H9 (cell line): ENCODE data around the gene RAPSN. TPM values are rescaled to one million over a fixed set of nuclear protein-coding genes. Genes with fewer than 3 reads are reported as not detected.
A peak's percentile ranks its signal among the peaks of the same experiment; 100 is the strongest.

ENCODE experiments used
- DNase-seq: peaks from one replicate; pipeline ENCODE4 v3.0.0-alpha.2; 2017
- H2AFZ ChIP-seq: one replicate; pipeline ENCODE4 v1.6.1; 2013; ENCODE audit warnings: mild to moderate bottlenecking, low read length, control low read depth, moderate library complexity
- H2AK5ac ChIP-seq: 2 replicates; pipeline ENCODE4 v1.6.1; 2013; ENCODE audit warnings: low read length, control low read depth, mixed read lengths; ENCODE audit not compliant: insufficient read length
- H2BK120ac ChIP-seq: one replicate; pipeline ENCODE4 v1.6.1; 2013; ENCODE audit warnings: low read depth, mild to moderate bottlenecking, low read length, control low read depth, inconsistent platforms; ENCODE audit not compliant: poor library complexity, severe bottlenecking
- H2BK12ac ChIP-seq: 2 replicates; pipeline ENCODE4 v1.6.1; 2013; ENCODE audit warnings: low read length, control low read depth, mixed read lengths, low read depth; ENCODE audit not compliant: insufficient read length
- H2BK15ac ChIP-seq: 2 replicates; pipeline ENCODE4 v1.6.1; 2013; ENCODE audit warnings: low read depth, low read length, control low read depth
- H2BK20ac ChIP-seq: one replicate; pipeline ENCODE4 v1.6.1; 2013; ENCODE audit warnings: low read depth, mild to moderate bottlenecking, low read length, control low read depth, inconsistent platforms; ENCODE audit not compliant: poor library complexity, severe bottlenecking
- H2BK5ac ChIP-seq: 2 replicates; pipeline ENCODE4 v1.6.1; 2013; ENCODE audit warnings: low read length, control low read depth, mixed read lengths; ENCODE audit not compliant: insufficient read length
- H3K14ac ChIP-seq: 2 replicates; pipeline ENCODE4 v1.6.1; 2013; ENCODE audit warnings: low read length, control low read depth; ENCODE audit not compliant: insufficient read depth
- H3K18ac ChIP-seq: 2 replicates; pipeline ENCODE4 v1.6.1; 2013; ENCODE audit warnings: low read depth, mild to moderate bottlenecking, mixed read lengths, low read length, control low read depth; ENCODE audit not compliant: insufficient read length
- H3K23ac ChIP-seq: 2 replicates; pipeline ENCODE4 v1.6.1; 2013; ENCODE audit warnings: low read length, control low read depth, mixed read lengths, low read depth; ENCODE audit not compliant: insufficient read length
- H3K23me2 ChIP-seq: 2 replicates; pipeline ENCODE4 v1.6.1; 2013; ENCODE audit warnings: low read depth, mild to moderate bottlenecking, mixed read lengths, low read length, control low read depth; ENCODE audit not compliant: insufficient read length, poor library complexity, severe bottlenecking
- H3K27ac ChIP-seq: 2 replicates; pipeline ENCODE4 v1.5.1; 2013; ENCODE audit warnings: low read length, control low read depth, mixed read lengths, low read depth; ENCODE audit not compliant: insufficient read length
- H3K27me3 ChIP-seq: 2 replicates; pipeline ENCODE4 v1.6.1; 2013; ENCODE audit warnings: low read length, control low read depth, inconsistent platforms; ENCODE audit not compliant: insufficient read depth
- H3K4ac ChIP-seq: 2 replicates; pipeline ENCODE4 v1.6.1; 2013; ENCODE audit warnings: low read depth, mild to moderate bottlenecking, control low read depth, inconsistent platforms, low read length, moderate library complexity
- H3K4me1 ChIP-seq: 2 replicates; pipeline ENCODE4 v1.6.1; 2013; ENCODE audit warnings: low read length, control low read depth, inconsistent platforms; ENCODE audit not compliant: insufficient read depth
- H3K4me2 ChIP-seq: 2 replicates; pipeline ENCODE4 v1.6.1; 2013; ENCODE audit warnings: low read length, control low read depth, mixed read lengths; ENCODE audit not compliant: insufficient read length, insufficient read depth
- H3K56ac ChIP-seq: 2 replicates; pipeline ENCODE4 v1.6.1; 2013; ENCODE audit warnings: low read depth, mild to moderate bottlenecking, mixed read lengths, low read length, control low read depth; ENCODE audit not compliant: insufficient read length
- H3K79me1 ChIP-seq: 2 replicates; pipeline ENCODE4 v1.6.1; 2013; ENCODE audit warnings: low read depth, mild to moderate bottlenecking, moderate library complexity, low read length, control low read depth, inconsistent platforms; ENCODE audit not compliant: insufficient read depth, poor library complexity, severe bottlenecking
- H3K79me2 ChIP-seq: 2 replicates; pipeline ENCODE4 v1.6.1; 2013; ENCODE audit warnings: low read length, control low read depth, inconsistent platforms; ENCODE audit not compliant: insufficient read depth
- H3K9ac ChIP-seq: 2 replicates; pipeline ENCODE4 v1.6.1; 2013; ENCODE audit warnings: low read length, control low read depth, mixed read lengths; ENCODE audit not compliant: insufficient read length; ENCODE audit errors: extremely low read depth
- H3K9me3 ChIP-seq: one replicate; pipeline ENCODE4 v1.6.1; 2013; ENCODE audit warnings: low read depth, low read length, inconsistent platforms; ENCODE audit not compliant: control insufficient read depth
- H3T11ph ChIP-seq: one replicate; pipeline ENCODE4 v1.6.1; 2013; ENCODE audit warnings: mild to moderate bottlenecking, low read length, control low read depth, inconsistent platforms
- H4K20me1 ChIP-seq: one replicate; pipeline ENCODE4 v1.6.1; 2013; ENCODE audit not compliant: control insufficient read depth, insufficient read length, insufficient read depth
- H4K5ac ChIP-seq: 2 replicates; pipeline ENCODE4 v1.6.1; 2013; ENCODE audit warnings: low read depth, mild to moderate bottlenecking, mixed read lengths, low read length, control low read depth; ENCODE audit not compliant: insufficient read length
- H4K8ac ChIP-seq: replicated peaks from 2 replicates; pipeline ENCODE4 v1.6.1; 2013; ENCODE audit warnings: low read length, control low read depth, mixed read lengths, low read depth; ENCODE audit not compliant: insufficient read length
- H4K91ac ChIP-seq: 2 replicates; pipeline ENCODE4 v1.6.1; 2013; ENCODE audit warnings: low read depth, mild to moderate bottlenecking, moderate library complexity, mixed read lengths, low read length, control low read depth; ENCODE audit not compliant: insufficient read length
- H3K27ac Mint-ChIP-seq, 3 experiments: 2 replicates in 2 of 3; 3 replicates in 1 of 3; pipeline ENCODE4 v1.8.0; 2020 to 2021; ENCODE audit warnings: mixed read lengths in 3 of 3, mild to moderate bottlenecking in 1 of 3, moderate library complexity in 1 of 3
- H3K27me3 Mint-ChIP-seq: 2 replicates; pipeline ENCODE4 v1.8.0; 2021; ENCODE audit warnings: low read depth, mild to moderate bottlenecking, moderate library complexity, mixed read lengths
- H3K36me3 Mint-ChIP-seq, 3 experiments: 2 replicates in 2 of 3; 3 replicates in 1 of 3; pipeline ENCODE4 v1.8.0; 2020 to 2021; ENCODE audit warnings: low read depth in 3 of 3, mixed read lengths in 3 of 3; ENCODE audit not compliant: insufficient read depth in 1 of 3
- H3K4me1 Mint-ChIP-seq, 2 experiments: 2 replicates each; pipeline ENCODE4 v1.8.0; 2020; ENCODE audit warnings: mixed read lengths in 2 of 2
- H3K4me3 Mint-ChIP-seq, 2 experiments: 2 replicates in 1 of 2; 3 replicates in 1 of 2; pipeline ENCODE4 v1.8.0; 2020 to 2021; ENCODE audit warnings: mild to moderate bottlenecking in 2 of 2, mixed read lengths in 2 of 2, moderate library complexity in 1 of 2
- H3K9me3 Mint-ChIP-seq, 2 experiments: 2 replicates in 1 of 2; 3 replicates in 1 of 2; pipeline ENCODE4 v1.8.0; 2020; ENCODE audit warnings: mild to moderate bottlenecking in 2 of 2, mixed read lengths in 2 of 2, moderate library complexity in 1 of 2
- WGBS: extraction: QIAGEN DNeasy Blood & Tissue Kit; methylation state at CpG from one replicate; pipeline ENCODE4 v1.1.7; 2013; ENCODE audit warnings: missing lambda C conversion rate, low lambda C conversion rate, mixed read lengths; ENCODE audit not compliant: insufficient read length; ENCODE audit errors: extremely low coverage; 5-methylcytosine and 5-hydroxymethylcytosine counted together
- total RNA-seq: library from RNA; stranded (reverse); gene quantifications from 2 replicates; pipeline ENCODE4 v1.2.1, GENCODE V29; 2021
- TF ChIP-seq, protein P1 (sequence below): fragments of 200-600 bp; sonication (generic); conservative IDR thresholded peaks from 3 replicates; pipeline ENCODE4 v1.8.0; 2021; ENCODE audit warnings: antibody characterized with exemption, mild to moderate bottlenecking

Gene RAPSN
- total RNA-seq, 1 experiment from 2014 or later: 0.48 TPM

DNA sequence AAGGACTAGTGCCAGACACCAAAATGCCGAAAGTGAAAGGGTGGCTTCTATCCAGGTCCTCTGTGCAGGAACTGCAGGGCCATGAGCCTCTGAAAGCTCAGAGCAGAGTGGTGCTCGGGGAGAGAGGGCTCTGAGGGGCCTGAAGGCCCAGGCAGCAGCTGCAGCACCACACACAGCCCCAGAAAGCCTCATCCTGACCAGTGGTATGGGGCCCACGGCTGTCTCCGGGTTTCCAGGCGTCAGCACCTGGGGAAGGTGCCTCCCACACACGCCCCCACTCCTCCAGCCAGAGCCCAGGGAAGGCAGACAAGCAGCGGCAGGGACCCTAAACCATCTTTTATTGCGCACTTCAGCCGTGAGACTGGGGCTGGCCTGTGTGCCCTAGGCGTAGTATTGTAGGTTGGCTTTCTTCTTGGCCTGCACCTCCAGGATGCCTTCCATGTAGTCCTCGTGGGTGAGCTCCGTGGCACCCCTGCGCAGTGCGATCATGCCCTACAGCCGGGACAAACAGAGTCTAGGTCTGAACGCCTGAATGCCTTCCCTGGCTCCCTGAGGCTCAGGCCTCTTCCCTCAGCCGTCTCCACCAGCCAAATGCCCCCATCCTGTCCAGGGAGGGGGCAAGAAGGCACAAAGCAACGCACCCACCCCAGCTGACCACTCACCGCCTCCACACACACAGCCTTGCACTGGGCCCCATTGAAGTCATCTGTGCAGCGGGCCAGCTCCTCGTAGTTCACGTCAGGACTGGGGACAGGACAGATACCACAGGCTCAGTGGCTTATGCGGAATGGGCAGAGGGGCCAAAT is 30.3 kb downstream of the RAPSN start:
- H2BK15ac ChIP-seq: no peak overlapping the region
- H3K18ac ChIP-seq: no peak overlapping the region
- Mint-ChIP-seq H3K9me3 (no peaks in the 10 kb centered on the region), H3K4me1 (peaks cover 2 to 5% of the 10 kb centered on the region in 2 experiments; a peak in 2 of 4 replicates), H3K4me3 (no peak overlapping the region; a peak in 1 of 5 replicates), H3K27me3 (no peaks in the 10 kb centered on the region), H3K36me3 (peaks cover 35 to 75% (median 67%) of the 10 kb centered on the region in 3 experiments), H3K27ac (peak overlapping the region in 1 of 3 experiments; percentile 22; a peak in 3 of 7 replicates)
- H4K5ac ChIP-seq: no peak overlapping the region
- H2BK5ac ChIP-seq: no peak overlapping the region
- H3K27me3 ChIP-seq: no peaks in the 10 kb centered on the region
- no peak overlapping the region for H3T11ph ChIP-seq
- H2BK120ac ChIP-seq: no peak overlapping the region
- H4K8ac ChIP-seq: no peak overlapping the region
- no peaks in the 10 kb centered on the region for H3K79me2 ChIP-seq
- no peak overlapping the region for H4K91ac ChIP-seq
- H3K27ac ChIP-seq: no peak overlapping the region
- peaks cover 3% of the 10 kb centered on the region for H4K20me1 ChIP-seq
- H3K14ac ChIP-seq: no peak overlapping the region
- no peak for DNase-seq
- H3K23ac ChIP-seq: no peak overlapping the region
- H3K4me2 ChIP-seq: no peak overlapping the region
- no peaks in the 10 kb centered on the region for H3K9me3 ChIP-seq
- no peak overlapping the region for H3K56ac ChIP-seq
- no peak overlapping the region for H2BK12ac ChIP-seq
- TF ChIP-seq, protein P1, sequence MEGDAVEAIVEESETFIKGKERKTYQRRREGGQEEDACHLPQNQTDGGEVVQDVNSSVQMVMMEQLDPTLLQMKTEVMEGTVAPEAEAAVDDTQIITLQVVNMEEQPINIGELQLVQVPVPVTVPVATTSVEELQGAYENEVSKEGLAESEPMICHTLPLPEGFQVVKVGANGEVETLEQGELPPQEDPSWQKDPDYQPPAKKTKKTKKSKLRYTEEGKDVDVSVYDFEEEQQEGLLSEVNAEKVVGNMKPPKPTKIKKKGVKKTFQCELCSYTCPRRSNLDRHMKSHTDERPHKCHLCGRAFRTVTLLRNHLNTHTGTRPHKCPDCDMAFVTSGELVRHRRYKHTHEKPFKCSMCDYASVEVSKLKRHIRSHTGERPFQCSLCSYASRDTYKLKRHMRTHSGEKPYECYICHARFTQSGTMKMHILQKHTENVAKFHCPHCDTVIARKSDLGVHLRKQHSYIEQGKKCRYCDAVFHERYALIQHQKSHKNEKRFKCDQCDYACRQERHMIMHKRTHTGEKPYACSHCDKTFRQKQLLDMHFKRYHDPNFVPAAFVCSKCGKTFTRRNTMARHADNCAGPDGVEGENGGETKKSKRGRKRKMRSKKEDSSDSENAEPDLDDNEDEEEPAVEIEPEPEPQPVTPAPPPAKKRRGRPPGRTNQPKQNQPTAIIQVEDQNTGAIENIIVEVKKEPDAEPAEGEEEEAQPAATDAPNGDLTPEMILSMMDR: no peak
- no peak overlapping the region for H3K4ac ChIP-seq
- H3K9ac ChIP-seq: no peak overlapping the region
- no peaks in the 10 kb centered on the region for H3K23me2 ChIP-seq
- H2AFZ ChIP-seq: no peak overlapping the region
- no peaks in the 10 kb centered on the region for H3K4me1 ChIP-seq
- no peak overlapping the region for H2BK20ac ChIP-seq
- no CpG with 5 or more reads among the region's 23 CpGs for WGBS
- H2AK5ac ChIP-seq: no peak overlapping the region
- no peaks in the 10 kb centered on the region for H3K79me1 ChIP-seq
